VCaP (cell line): Measurements from ENCODE around the gene FERMT3.

Experiments
- H3K27ac ChIP-seq: fragments of 450-650 bp; 2 replicates; pipeline ENCODE4 v1.5.1; 2017
- CTCF ChIP-seq: fragments of 450-650 bp; conservative IDR thresholded peaks from 2 replicates; pipeline ENCODE4 v1.5.1; 2017; ENCODE audit warnings: mild to moderate bottlenecking, moderate library complexity

Gene FERMT3

GRCh38 chr11:64269540-64270220 is 63.2 kb downstream of the FERMT3 start:
- TF ChIP-seq CTCF: peak; percentile 52
- H3K27ac ChIP-seq: peak overlapping the region; percentile 100
